Keratinocyte (primary cell): Measurements from ENCODE around the gene COL4A6.

Experiments used
- CTCF ChIP-seq, 3 experiments: IDR thresholded peaks in 1 of 3; conservative IDR thresholded peaks in 1 of 3; optimal IDR thresholded peaks in 1 of 3; 2 replicates in 2 of 3; 3 replicates in 1 of 3; pipeline versions ENCODE3 to v1.5.1; 2011; ENCODE audit warnings: low read length in 3 of 3, mild to moderate bottlenecking in 3 of 3, moderate library complexity in 2 of 3, control low read depth in 1 of 3, inconsistent platforms in 1 of 3; ENCODE audit not compliant: insufficient read depth in 2 of 3; ENCODE audit errors: extremely low read depth in 1 of 3
- EZH2 ChIP-seq: IDR thresholded peaks from one replicate; pipeline ENCODE4 v1.6.1; 2012; ENCODE audit warnings: inconsistent platforms, mild to moderate bottlenecking, low read length, moderate library complexity

DNA sequence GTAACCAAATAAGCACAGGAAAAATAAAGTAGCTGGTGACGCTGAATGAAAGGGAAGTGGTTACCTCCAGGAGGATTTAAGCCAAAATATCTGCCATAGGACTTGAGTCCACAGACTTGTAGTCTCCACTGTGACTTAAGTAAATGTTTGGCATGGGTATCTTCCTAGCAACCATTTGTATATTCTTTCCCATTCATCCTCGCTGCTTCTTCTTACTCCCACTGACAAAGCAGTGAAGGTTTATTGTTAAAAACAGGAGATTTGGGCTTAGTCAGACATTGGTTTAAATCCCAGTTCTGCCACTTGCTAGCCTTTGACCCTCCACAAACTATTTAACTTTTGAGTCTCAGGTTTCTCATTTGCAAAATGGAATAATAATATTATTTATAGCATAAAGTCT is 22.3 kb downstream of the COL4A6 start:
- TF ChIP-seq CTCF (optimal IDR thresholded peaks at IDR 0.05 in 1 of 3, IDR thresholded peaks at IDR 0.05 in 1 of 3, conservative IDR thresholded peaks at IDR 0.05 in 1 of 3; ENCODE audit: extremely low read depth in 1 of 3, insufficient read depth in 2 of 3, low read length in 3 of 3) (no peak), EZH2 (no peak)
